Smooth muscle cell (in vitro differentiated cells): ENCODE results near the gene CRISPLD2. TPM values are rescaled to one million over a fixed set of nuclear protein-coding genes. Genes with fewer than 3 reads are reported as not detected.

ENCODE experiments used
- DNase-seq: peaks from one replicate; lab custom pipeline; 2025; ENCODE audit not compliant: unreplicated experiment; lab: John Stamatoyannopoulos, UW
- H2AFZ ChIP-seq: fragments of 200-600 bp; sonication (generic); 2 replicates; pipeline ENCODE4 v1.6.0; 2016; ENCODE audit warnings: antibody characterized with exemption, low read depth, mild to moderate bottlenecking
- H3F3A ChIP-seq: fragments of 200-600 bp; sonication (generic); 2 replicates; pipeline ENCODE4 v1.6.0; 2017; ENCODE audit warnings: antibody characterized with exemption, low read depth
- H3K27ac ChIP-seq: fragments of 200-600 bp; sonication (generic); 2 replicates; pipeline ENCODE4 v1.5.1; 2016; ENCODE audit warnings: low read depth, mild to moderate bottlenecking
- H3K27me3 ChIP-seq: fragments of 200-600 bp; sonication (generic); 2 replicates; pipeline ENCODE4 v1.6.1; 2016; ENCODE audit warnings: low read depth, mild to moderate bottlenecking
- H3K36me3 ChIP-seq: fragments of 200-600 bp; sonication (generic); 2 replicates; pipeline ENCODE4 v1.5.1; 2016; ENCODE audit warnings: low read depth
- H3K4me1 ChIP-seq: fragments of 200-600 bp; sonication (generic); 2 replicates; pipeline ENCODE4 v1.5.1; 2016; ENCODE audit warnings: low read depth
- H3K4me2 ChIP-seq: fragments of 200-600 bp; sonication (generic); 2 replicates; pipeline ENCODE4 v1.6.0; 2016; ENCODE audit warnings: mild to moderate bottlenecking
- H3K4me3 ChIP-seq: fragments of 200-600 bp; sonication (generic); 2 replicates; pipeline ENCODE4 v1.5.1; 2016; ENCODE audit warnings: mild to moderate bottlenecking
- H3K79me2 ChIP-seq: fragments of 200-600 bp; sonication (generic); 2 replicates; pipeline ENCODE4 v1.6.0; 2016; ENCODE audit warnings: low read depth, mild to moderate bottlenecking
- H3K9ac ChIP-seq: fragments of 200-600 bp; sonication (generic); 2 replicates; pipeline ENCODE4 v1.6.0; 2016; ENCODE audit warnings: low read depth
- H3K9me3 ChIP-seq: fragments of 200-600 bp; sonication (generic); replicated peaks from 2 replicates; pipeline ENCODE4 v1.5.1; 2016; ENCODE audit warnings: low read depth
- H4K20me1 ChIP-seq: fragments of 200-600 bp; sonication (generic); 2 replicates; pipeline ENCODE4 v1.6.0; 2016; ENCODE audit warnings: low read depth
- WGBS: methylation state at CpG from one replicate; pipeline ENCODE4 v1.1.7; 2016; ENCODE audit warnings: low lambda C conversion rate; 5-methylcytosine and 5-hydroxymethylcytosine counted together
- polyA plus RNA-seq: library from polyadenylated mRNA; unstranded; fragments of >200 nt; fragmentation: Nextera tagmentation; extraction: Ambion mirVana; gene quantifications from 2 replicates; pipeline ENCODE4 v1.2.1, GENCODE V29; 2016
- total RNA-seq: library from RNA; depleted of rRNA; stranded (reverse); fragments of >200 nt; gene quantifications from 2 replicates; pipeline ENCODE4 v1.2.3, GENCODE V29; 2014
- TF ChIP-seq, protein P1 (sequence below): fragments of 200-600 bp; sonication (generic); IDR thresholded peaks from 2 replicates; pipeline ENCODE4 v1.5.1; 2017; ENCODE audit warnings: borderline replicate concordance, mild to moderate bottlenecking, antibody characterized with exemption; ENCODE audit not compliant: insufficient read depth, poor library complexity, severe bottlenecking

The CRISPLD2 gene
- total and polyA plus RNA-seq, 2 experiments from 2014 or later, result 63.1 to 105 TPM

DNA sequence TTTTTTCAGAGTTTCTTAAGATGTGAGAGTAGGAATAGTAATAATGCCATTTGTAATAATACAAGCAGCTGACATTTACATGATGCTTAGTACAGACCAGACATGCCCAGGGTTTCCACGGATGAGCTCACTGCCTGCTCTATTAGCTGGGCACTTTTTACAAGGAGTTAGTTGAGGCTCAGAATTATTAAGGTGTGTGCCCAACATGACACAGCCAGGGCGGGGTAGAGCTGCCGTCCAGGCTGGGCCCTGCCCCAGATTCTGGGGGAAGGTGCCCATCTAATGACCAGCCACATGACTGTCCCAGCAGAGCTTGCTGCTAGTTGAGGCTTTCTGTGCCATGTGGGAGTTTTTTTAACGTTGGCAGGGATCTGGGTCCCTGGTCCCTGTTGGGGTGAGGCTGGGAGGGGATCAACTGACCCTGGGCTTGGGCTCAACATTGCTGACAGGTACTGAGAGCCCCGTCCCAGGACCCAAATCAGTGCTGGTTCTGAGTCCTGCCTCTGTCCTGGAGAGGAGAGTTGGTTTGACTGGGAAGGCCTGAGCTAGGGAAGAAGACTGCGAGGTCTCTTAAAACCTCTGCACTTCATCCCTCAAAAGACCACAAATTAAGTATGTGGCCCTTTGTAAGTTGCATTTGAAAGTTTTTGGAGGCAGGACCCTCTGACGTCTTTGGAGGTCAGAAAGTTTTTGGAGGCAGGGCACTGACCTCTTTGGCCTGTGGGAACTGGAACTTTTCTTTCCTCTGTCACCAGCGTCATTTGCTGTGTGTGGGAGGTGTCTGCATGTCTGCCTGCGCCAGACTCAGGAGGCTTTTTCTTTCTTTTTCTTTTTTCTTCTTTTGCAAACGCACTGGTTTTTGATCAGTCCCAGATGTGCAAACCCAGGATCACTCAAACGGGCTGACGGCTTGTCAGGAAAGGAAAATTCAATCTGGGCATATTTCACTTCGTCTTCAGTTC is 2.2 kb downstream of the CRISPLD2 start:
- TF ChIP-seq, protein P1, sequence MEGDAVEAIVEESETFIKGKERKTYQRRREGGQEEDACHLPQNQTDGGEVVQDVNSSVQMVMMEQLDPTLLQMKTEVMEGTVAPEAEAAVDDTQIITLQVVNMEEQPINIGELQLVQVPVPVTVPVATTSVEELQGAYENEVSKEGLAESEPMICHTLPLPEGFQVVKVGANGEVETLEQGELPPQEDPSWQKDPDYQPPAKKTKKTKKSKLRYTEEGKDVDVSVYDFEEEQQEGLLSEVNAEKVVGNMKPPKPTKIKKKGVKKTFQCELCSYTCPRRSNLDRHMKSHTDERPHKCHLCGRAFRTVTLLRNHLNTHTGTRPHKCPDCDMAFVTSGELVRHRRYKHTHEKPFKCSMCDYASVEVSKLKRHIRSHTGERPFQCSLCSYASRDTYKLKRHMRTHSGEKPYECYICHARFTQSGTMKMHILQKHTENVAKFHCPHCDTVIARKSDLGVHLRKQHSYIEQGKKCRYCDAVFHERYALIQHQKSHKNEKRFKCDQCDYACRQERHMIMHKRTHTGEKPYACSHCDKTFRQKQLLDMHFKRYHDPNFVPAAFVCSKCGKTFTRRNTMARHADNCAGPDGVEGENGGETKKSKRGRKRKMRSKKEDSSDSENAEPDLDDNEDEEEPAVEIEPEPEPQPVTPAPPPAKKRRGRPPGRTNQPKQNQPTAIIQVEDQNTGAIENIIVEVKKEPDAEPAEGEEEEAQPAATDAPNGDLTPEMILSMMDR, result no peak
- H3K27me3 ChIP-seq, result no peaks in the 10 kb centered on the region
- H3K79me2 ChIP-seq, result peaks cover 65% of the 10 kb centered on the region
- no peaks in the 10 kb centered on the region for H3K9me3 ChIP-seq
- peaks cover 32% of the 10 kb centered on the region for H3F3A ChIP-seq
- peaks cover 40% of the 10 kb centered on the region for H4K20me1 ChIP-seq
- H2AFZ ChIP-seq, result no peak overlapping the region
- no peaks in the 10 kb centered on the region for H3K36me3 ChIP-seq
- 31% methylated on average over 13 of the region's 13 CpGs for WGBS
- H3K9ac ChIP-seq, result peak overlapping the region; percentile 52
- peak overlapping the region; percentile 95 for H3K27ac ChIP-seq
- H3K4me2 ChIP-seq, result peak overlapping the region; percentile 97
- peaks cover 7% of the 10 kb centered on the region for H3K4me1 ChIP-seq
- no peak for DNase-seq
- H3K4me3 ChIP-seq, result peak overlapping the region; percentile 66

DNA sequence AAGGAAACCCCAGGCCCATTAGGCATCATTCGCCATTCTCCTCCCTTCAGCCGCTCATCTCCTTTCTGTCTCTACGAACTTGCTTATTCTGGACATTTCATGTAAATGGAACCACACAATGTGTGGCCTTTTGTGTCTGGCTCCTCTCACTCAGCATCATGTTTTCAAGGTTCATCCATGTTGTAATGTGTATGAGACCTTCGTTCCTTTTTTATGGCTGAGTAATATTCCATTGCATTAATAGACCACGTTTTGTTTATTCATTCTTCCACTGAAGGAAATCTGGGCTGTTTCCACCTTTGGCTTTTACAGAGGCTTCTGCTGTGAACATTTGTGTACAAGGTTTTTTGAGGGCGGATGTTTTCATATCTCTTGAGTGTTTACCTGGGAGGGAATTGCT is 3.2 kb downstream of the CRISPLD2 start:
- TF ChIP-seq, protein P1, result no peak
- Histone ChIP-seq H3K4me2 (peak overlapping the region; percentile 97), H2AFZ (no peak overlapping the region), H3K27ac (peak overlapping the region; percentile 95), H3K9ac (no peak overlapping the region), H3K36me3 (no peaks in the 10 kb centered on the region), H3K27me3 (no peaks in the 10 kb centered on the region), H3F3A (peaks cover 40% of the 10 kb centered on the region), H3K9me3 (no peaks in the 10 kb centered on the region), H3K4me1 (peaks cover 13% of the 10 kb centered on the region), H4K20me1 (peaks cover 40% of the 10 kb centered on the region), H3K79me2 (peaks cover 65% of the 10 kb centered on the region), H3K4me3 (peak overlapping the region; percentile 66)
- no peak for DNase-seq
- 80% methylated on average over 6 of the region's 6 CpGs for WGBS

DNA sequence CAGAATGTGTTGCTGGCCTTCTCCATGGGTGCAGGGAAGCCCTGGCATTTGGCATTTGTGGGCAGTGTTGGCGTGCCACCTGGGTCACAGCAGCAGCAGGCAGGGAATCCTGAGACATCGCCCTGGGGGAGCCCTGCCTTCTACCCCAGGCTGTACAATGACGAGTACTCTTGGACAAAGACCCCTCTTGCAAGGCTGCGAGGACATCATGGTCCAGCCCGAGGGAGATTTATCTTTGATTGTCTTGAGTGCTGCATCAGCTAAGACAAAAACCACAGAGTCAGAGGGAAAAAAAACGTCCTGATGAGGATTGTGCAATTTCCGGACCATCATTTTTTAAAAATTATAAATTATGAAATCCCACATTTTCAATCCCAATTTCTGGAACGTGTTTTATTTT is 3.7 kb downstream of the CRISPLD2 start:
- H2AFZ ChIP-seq, result no peak overlapping the region
- H3K9ac ChIP-seq, result no peak overlapping the region
- H3K4me1 ChIP-seq, result peaks cover 17% of the 10 kb centered on the region
- DNase-seq, result no peak
- peak overlapping the region; percentile 97 for H3K4me2 ChIP-seq
- no peaks in the 10 kb centered on the region for H3K36me3 ChIP-seq
- H3K4me3 ChIP-seq, result peak overlapping the region; percentile 66
- H3F3A ChIP-seq, result peaks cover 45% of the 10 kb centered on the region
- H4K20me1 ChIP-seq, result peaks cover 40% of the 10 kb centered on the region
- H3K79me2 ChIP-seq, result peaks cover 68% of the 10 kb centered on the region
- H3K9me3 ChIP-seq, result no peaks in the 10 kb centered on the region
- H3K27ac ChIP-seq, result peak overlapping the region; percentile 95
- H3K27me3 ChIP-seq, result no peaks in the 10 kb centered on the region
- TF ChIP-seq, protein P1, result no peak
- WGBS, result 66% methylated on average over 8 of the region's 8 CpGs
